Measurements from ENCODE around the gene PRRG4. TPM values are rescaled to one million over a fixed set of nuclear protein-coding genes. Genes with fewer than 3 reads are reported as not detected.
A peak's percentile ranks its signal among the peaks of the same experiment; 100 is the strongest.
"Not testable (repeated sequence)": the region's sequence is repeated elsewhere in the genome, so short reads cannot be mapped to it uniquely, and the experiment has no call there.

PRRG4 gene
- total RNA-seq (not detected), polyA plus RNA-seq (not detected)

DNA sequence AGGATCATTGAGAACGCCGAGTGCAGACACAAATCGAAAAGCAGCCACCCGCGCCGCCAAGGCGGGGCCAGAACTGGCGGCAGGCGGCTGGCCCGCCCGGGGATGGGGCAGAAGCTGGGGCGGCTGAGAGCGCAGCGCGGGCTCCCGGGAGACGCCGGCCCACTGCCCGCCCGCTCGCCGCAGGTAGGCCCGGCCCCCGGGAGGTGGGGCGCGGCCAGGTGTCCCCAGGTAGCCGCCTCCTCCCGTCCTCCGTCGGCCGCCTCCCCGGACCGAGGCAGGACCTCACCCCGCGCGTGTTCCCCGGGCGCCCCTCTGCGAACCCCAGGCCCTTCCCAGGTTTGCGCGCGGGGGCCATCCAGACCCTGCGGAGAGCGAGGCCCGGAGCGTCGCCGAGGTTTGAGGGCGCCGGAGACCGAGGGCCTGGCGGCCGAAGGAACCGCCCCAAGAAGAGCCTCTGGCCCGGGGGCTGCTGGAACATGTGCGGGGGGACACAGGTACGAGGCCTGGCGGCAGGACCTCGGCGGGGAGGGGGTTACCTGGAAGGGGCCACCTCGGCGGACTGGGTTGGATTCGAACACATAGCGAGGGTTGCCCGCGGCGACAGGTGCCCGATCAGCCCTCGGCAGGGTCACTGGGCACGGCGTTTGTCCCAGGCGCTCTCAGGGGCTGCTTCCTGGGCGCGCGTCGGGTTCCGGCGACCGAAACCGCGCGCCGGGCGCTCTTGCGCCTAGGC lies at the start of gene PRRG4:
Gene PRRG4, plus strand, starts transcription at position 248 of the 733 bp plus-strand sequence. CDS start 603 bp downstream, outside the sequence.
- peaks cover 11% of the 10 kb centered on the region for H3K4me1 ChIP-seq (ENCODE audit: insufficient read depth, low read length)
- ChIA-PET POLR2A (ENCODE audit: partially characterized antibody) (no interaction called here), CTCF (ENCODE audit: partially characterized antibody) (no interaction called here)
- intact Hi-C loops (cut with micrococcal nuclease), result no loop called here
- H3K27me3 ChIP-seq (ENCODE audit: insufficient read depth, low read length), result no peaks in the 10 kb centered on the region
- Mint-ChIP-seq H3K36me3 (no peaks in the 10 kb centered on the region), H3K9me3 (no peaks in the 10 kb centered on the region), H3K27me3 (peaks cover 15 to 23% of the 10 kb centered on the region in 2 donors), H3K4me3 (peak within 1 kb of the TSS; percentile 64 to 87 (median 84)), H3K27ac (no peak within 1 kb of the TSS), H3K4me1 (peaks cover 4 to 18% (median 13%) of the 10 kb centered on the region in 4 donors)
- H3K36me3 ChIP-seq (ENCODE audit: insufficient read depth, low read length), result no peaks in the 10 kb centered on the region
- DNase-seq, result peak in 3 of 5 donors; percentile 2 to 4 (median 2)
- H3K27ac ChIP-seq (ENCODE audit: low read depth, low read length), result no peak within 1 kb of the TSS
- H3K9me3 ChIP-seq (ENCODE audit: control insufficient read depth in 1 of 2, low read length in 2 of 2), result no peaks in the 10 kb centered on the region
- H3K4me3 ChIP-seq (ENCODE audit: low read length in 2 of 2), result peak within 1 kb of the TSS in 1 of 2 donors; percentile 15

GRCh38 chr11:32780839-32781238 lies 48.9 kb upstream of the PRRG4 start:
- H3K27me3 ChIP-seq (ENCODE audit: insufficient read depth, low read length); POLR2A ChIA-PET (ENCODE audit: partially characterized antibody); H3K36me3 ChIP-seq (ENCODE audit: insufficient read depth, low read length); intact Hi-C loops (cut with micrococcal nuclease); H3K36me3 Mint-ChIP-seq; H3K27ac Mint-ChIP-seq; H3K4me1 ChIP-seq (ENCODE audit: insufficient read depth, low read length); H3K27me3 Mint-ChIP-seq; CTCF ChIA-PET (ENCODE audit: partially characterized antibody); H3K27ac ChIP-seq (ENCODE audit: low read depth, low read length); DNase-seq; H3K4me3 ChIP-seq (ENCODE audit: low read length in 2 of 2); H3K9me3 ChIP-seq (ENCODE audit: control insufficient read depth in 1 of 2, low read length in 2 of 2); H3K4me3 Mint-ChIP-seq; H3K9me3 Mint-ChIP-seq; H3K4me1 Mint-ChIP-seq: not testable (repeated sequence)

- Histone ChIP-seq H3K36me3 (ENCODE audit: insufficient read depth, low read length) (no peaks in the 10 kb centered on the region), H3K9me3 (ENCODE audit: control insufficient read depth in 1 of 2, low read length in 2 of 2) (no peaks in the 10 kb centered on the region), H3K27me3 (ENCODE audit: insufficient read depth, low read length) (no peaks in the 10 kb centered on the region), H3K4me3 (ENCODE audit: low read length in 2 of 2) (no peak overlapping the region), H3K4me1 (ENCODE audit: insufficient read depth, low read length) (no peaks in the 10 kb centered on the region), H3K27ac (ENCODE audit: low read depth, low read length) (no peak overlapping the region)
- intact Hi-C loops (cut with micrococcal nuclease), result no loop called here
- DNase-seq, result no peak
- Mint-ChIP-seq H3K27me3 (peaks cover 0 to 2% of the 10 kb centered on the region in 2 donors), H3K36me3 (no peaks in the 10 kb centered on the region), H3K9me3 (no peaks in the 10 kb centered on the region), H3K4me3 (peak overlapping the region in 1 of 8 donors; percentile 13), H3K4me1 (no peaks in the 10 kb centered on the region), H3K27ac (no peak overlapping the region)
- CTCF ChIA-PET (ENCODE audit: partially characterized antibody), result no interaction called here
- POLR2A ChIA-PET (ENCODE audit: partially characterized antibody), result no interaction called here
Measured at GRCh38 chr11:32781721-32782120, 48.0 kb upstream of the PRRG4 start.

DNA sequence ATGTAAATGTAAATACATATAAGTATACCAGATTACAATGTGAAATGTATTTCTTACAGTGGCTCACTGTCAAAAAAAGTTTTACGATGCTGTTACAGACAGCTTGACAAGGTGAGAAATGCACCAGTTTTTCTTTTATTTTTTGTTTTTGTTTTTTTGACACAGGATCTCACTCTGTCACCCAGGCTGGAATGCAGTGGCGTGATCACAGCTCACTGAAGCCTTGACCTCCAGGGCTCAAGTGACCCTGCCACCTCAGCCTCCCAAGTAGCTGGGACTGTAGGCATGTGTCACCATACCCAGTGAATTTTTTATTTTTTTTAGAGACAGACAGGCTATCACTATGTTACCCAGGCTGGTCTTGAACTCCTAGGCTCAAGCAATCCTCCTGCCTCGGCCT lies 44.5 kb upstream of the PRRG4 start:
- intact Hi-C loops (cut with micrococcal nuclease), result no loop called here
- CTCF ChIA-PET (ENCODE audit: partially characterized antibody), result interaction anchor here (1.1 to 1.8 kb wide), 2 partner anchors 9 to 464 kb away, joined by 3 to 6 read pairs; partner anchors contain the start of gene CCDC73
- no peak overlapping the region for H3K4me3 Mint-ChIP-seq

DNA sequence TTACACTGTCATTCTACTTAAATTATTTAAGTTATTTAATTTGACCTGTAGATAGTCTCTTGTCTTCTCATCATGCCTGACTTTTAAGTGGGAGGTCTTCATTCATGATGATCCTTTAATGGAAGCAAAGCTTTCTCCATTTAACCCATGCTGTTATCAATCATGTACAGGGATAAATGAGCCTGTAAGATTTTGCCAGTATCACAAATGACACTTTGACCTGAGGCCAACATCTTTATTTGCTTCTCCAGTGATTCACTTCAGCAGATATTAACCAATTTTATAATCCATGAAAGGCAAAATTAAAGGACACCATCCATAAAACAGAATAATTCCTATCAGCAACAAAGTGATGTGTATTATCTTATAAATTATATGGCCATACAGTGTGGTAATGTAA lies 42.9 kb upstream of the PRRG4 start:
- Mint-ChIP-seq H3K27me3 (peaks cover 5% of the 10 kb centered on the region in 2 donors), H3K27ac (no peak overlapping the region), H3K9me3 (no peaks in the 10 kb centered on the region), H3K36me3 (no peaks in the 10 kb centered on the region), H3K4me3 (no peak overlapping the region), H3K4me1 (no peaks in the 10 kb centered on the region)
- Histone ChIP-seq H3K4me1 (ENCODE audit: insufficient read depth, low read length) (no peaks in the 10 kb centered on the region), H3K4me3 (ENCODE audit: low read length in 2 of 2) (no peak overlapping the region), H3K27ac (ENCODE audit: low read depth, low read length) (no peak overlapping the region), H3K27me3 (ENCODE audit: insufficient read depth, low read length) (no peaks in the 10 kb centered on the region), H3K9me3 (ENCODE audit: control insufficient read depth in 1 of 2, low read length in 2 of 2) (no peaks in the 10 kb centered on the region), H3K36me3 (ENCODE audit: insufficient read depth, low read length) (no peaks in the 10 kb centered on the region)
- intact Hi-C loops (cut with micrococcal nuclease), result no loop called here
- ChIA-PET CTCF (ENCODE audit: partially characterized antibody) (no interaction called here), POLR2A (ENCODE audit: partially characterized antibody) (no interaction called here)
- DNase-seq, result no peak

More for the DNA sequence above, 44.5 kb upstream of the PRRG4 start:
- no peaks in the 10 kb centered on the region for H3K27me3 ChIP-seq (ENCODE audit: insufficient read depth, low read length)
- no peaks in the 10 kb centered on the region for H3K9me3 Mint-ChIP-seq
- POLR2A ChIA-PET (ENCODE audit: partially characterized antibody), result no interaction called here
- H3K36me3 ChIP-seq (ENCODE audit: insufficient read depth, low read length), result no peaks in the 10 kb centered on the region
- H3K36me3 Mint-ChIP-seq, result no peaks in the 10 kb centered on the region
- H3K9me3 ChIP-seq (ENCODE audit: control insufficient read depth in 1 of 2, low read length in 2 of 2), result no peaks in the 10 kb centered on the region
- H3K4me1 Mint-ChIP-seq, result no peaks in the 10 kb centered on the region
- no peak overlapping the region for H3K4me3 ChIP-seq (ENCODE audit: low read length in 2 of 2)
- DNase-seq, result no peak
- H3K4me1 ChIP-seq (ENCODE audit: insufficient read depth, low read length), result no peaks in the 10 kb centered on the region
- peaks cover 2 to 5% of the 10 kb centered on the region in 2 donors for H3K27me3 Mint-ChIP-seq
- H3K27ac ChIP-seq (ENCODE audit: low read depth, low read length), result no peak overlapping the region
- no peak overlapping the region for H3K27ac Mint-ChIP-seq

GRCh38 chr11:32790916-32791315 lies 38.8 kb upstream of the PRRG4 start:
- H3K36me3 Mint-ChIP-seq, result no peaks in the 10 kb centered on the region
- no peaks in the 10 kb centered on the region for H3K36me3 ChIP-seq (ENCODE audit: insufficient read depth, low read length)
- H3K27me3 Mint-ChIP-seq, result peaks cover 9 to 10% of the 10 kb centered on the region in 2 donors
- no peaks in the 10 kb centered on the region for H3K27me3 ChIP-seq (ENCODE audit: insufficient read depth, low read length)
- CTCF ChIA-PET (ENCODE audit: partially characterized antibody), result interaction anchor here (1.1 to 6.6 kb wide), 6 partner anchors 11 to 478 kb away, joined by 3 to 94 read pairs (median 6); no protein-coding TSS in a partner anchor
- peaks cover 8% of the 10 kb centered on the region for H3K4me1 ChIP-seq (ENCODE audit: insufficient read depth, low read length)
- H3K4me3 ChIP-seq (ENCODE audit: low read length in 2 of 2), result no peak overlapping the region
- H3K27ac Mint-ChIP-seq, result no peak overlapping the region
- H3K9me3 Mint-ChIP-seq, result no peaks in the 10 kb centered on the region
- DNase-seq, result no peak
- H3K9me3 ChIP-seq (ENCODE audit: control insufficient read depth in 1 of 2, low read length in 2 of 2), result no peaks in the 10 kb centered on the region
- no peak overlapping the region for H3K27ac ChIP-seq (ENCODE audit: low read depth, low read length)
- H3K4me3 Mint-ChIP-seq, result no peak overlapping the region
- H3K4me1 Mint-ChIP-seq, result peaks cover 2 to 7% (median 3%) of the 10 kb centered on the region in 4 donors
- intact Hi-C loops (cut with micrococcal nuclease), result no loop called here
- POLR2A ChIA-PET (ENCODE audit: partially characterized antibody), result no interaction called here

DNA sequence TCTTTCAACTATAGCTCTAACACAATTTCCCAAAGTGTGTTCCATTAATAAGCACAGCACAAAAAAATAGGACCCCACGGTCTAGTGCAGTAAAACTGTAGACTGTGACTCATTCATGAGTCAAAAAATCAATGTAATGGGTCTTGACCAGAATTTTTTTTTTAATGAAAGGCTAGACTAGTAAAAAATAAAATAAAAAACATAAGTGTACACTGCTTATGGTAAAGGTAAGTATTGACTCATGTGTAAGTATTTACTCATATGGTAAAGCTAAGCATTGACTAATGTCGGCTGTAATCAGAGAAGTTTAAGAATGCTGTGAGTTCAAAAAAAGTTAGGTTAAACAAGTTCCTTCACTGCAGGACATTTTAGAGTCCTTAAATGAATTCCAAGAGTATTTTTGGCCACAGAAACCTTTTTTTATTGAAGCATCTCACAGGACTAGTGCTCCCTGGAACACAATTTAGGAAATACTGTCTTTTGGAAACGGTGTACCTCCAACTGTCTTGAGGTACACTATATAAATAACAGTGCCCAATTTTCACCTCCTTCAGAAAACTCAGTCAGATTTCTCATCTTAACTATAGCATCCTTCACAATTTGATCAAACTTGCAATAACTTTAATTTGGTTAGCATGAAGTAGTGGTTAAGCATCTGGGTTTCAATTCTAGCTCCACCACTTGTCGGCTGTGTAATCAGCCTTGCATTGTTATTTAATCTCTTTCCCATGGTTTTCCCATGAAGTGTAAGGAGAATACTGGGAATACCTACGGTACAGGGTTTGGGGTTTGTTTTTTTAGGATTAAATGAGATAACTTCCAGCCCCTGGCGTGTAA lies 37.4 kb upstream of the PRRG4 start:
- Mint-ChIP-seq H3K9me3 (no peaks in the 10 kb centered on the region), H3K36me3 (no peaks in the 10 kb centered on the region), H3K27me3 (peaks cover 9 to 10% of the 10 kb centered on the region in 2 donors), H3K4me1 (peaks cover 2 to 7% (median 3%) of the 10 kb centered on the region in 4 donors), H3K4me3 (peak overlapping the region in 2 of 8 donors; percentile 43 to 56), H3K27ac (no peak overlapping the region)
- DNase-seq, result no peak
- H3K27me3 ChIP-seq (ENCODE audit: insufficient read depth, low read length), result no peaks in the 10 kb centered on the region
- H3K9me3 ChIP-seq (ENCODE audit: control insufficient read depth in 1 of 2, low read length in 2 of 2), result no peaks in the 10 kb centered on the region
- intact Hi-C loops (cut with micrococcal nuclease), result loop anchor here (2.0 kb wide), 1 partner anchor 100 kb away; the partner anchor contains the start of gene QSER1
- peaks cover 8% of the 10 kb centered on the region for H3K4me1 ChIP-seq (ENCODE audit: insufficient read depth, low read length)
- CTCF ChIA-PET (ENCODE audit: partially characterized antibody), result interaction anchor here (0.9 to 6.6 kb wide), 9 partner anchors 10 to 503 kb away, joined by 3 to 94 read pairs (median 4); no protein-coding TSS in a partner anchor
- POLR2A ChIA-PET (ENCODE audit: partially characterized antibody), result no interaction called here
- H3K4me3 ChIP-seq (ENCODE audit: low read length in 2 of 2), result no peak overlapping the region
- no peak overlapping the region for H3K27ac ChIP-seq (ENCODE audit: low read depth, low read length)
- no peaks in the 10 kb centered on the region for H3K36me3 ChIP-seq (ENCODE audit: insufficient read depth, low read length)

All from CD4-positive, alpha-beta memory T cell (primary cell).